H1 (cell line): ENCODE measurements around the gene MLLT6. TPM values are rescaled to one million over a fixed set of nuclear protein-coding genes. Genes with fewer than 3 reads are reported as not detected.

ENCODE experiments used
- microRNA-seq, 2 experiments: library from miRNA; unstranded; fragments of <30 nt; microRNA quantifications; one replicate each; pipeline versions ENCODE4 to v1.2.0, GENCODE V29; 2016 to 2020; ENCODE audit warnings: borderline microRNAs expressed in 2 of 2, borderline number of aligned reads in 2 of 2, borderline replicate concordance in 1 of 2
- polyA plus RNA-seq, 7 experiments: library from polyadenylated mRNA; depleted of rRNA in 3 of 7; stranded (reverse) in 5 of 7; unstranded in 2 of 7; fragments of >200 nt in 5 of 7; fragments of 200-250 nt in 2 of 7; gene quantifications; 1 replicate in 5 of 7; 2 replicates in 1 of 7; 4 replicates in 1 of 7; pipeline versions ENCODE4 v1.2.1 to v1.2.3, GENCODE V29; 2011 to 2013; ENCODE audit warnings: missing spikeins in 2 of 7, mixed read lengths in 2 of 7
- small RNA-seq: library from polyadenylated mRNA; stranded (forward); fragments of <200 nt; extraction: miRNeasy Mini kit (QIAGEN cat#:217004); gene quantifications from one replicate; pipeline ENCODE3, GENCODE V24; 2013; ENCODE audit not compliant: insufficient read depth
- total RNA-seq: library from RNA; stranded (reverse); fragmentation: NEBNext Ultra II Directional; extraction: Animal tissue kit (Norgen Biotek cat#: 25700); gene quantifications from 2 replicates; pipeline ENCODE4 v1.2.1, GENCODE V29; 2021

Gene MLLT6
- total and polyA plus RNA-seq, 2 of the 8 experiments (the other 6 are each of a cell fraction or from before 2014, with no cell fraction given) = 6.5 to 8.0 TPM

Small RNA genes within 50 kb of the gene (microRNA-seq; reads per million reads assigned to microRNA genes)
- gene MIR4726 (0 to 0.23 reads per million in 2 experiments), gene MIR4734 (0 to 0.23 reads per million in 2 experiments)

Small RNA genes within 50 kb of the gene (small RNA-seq; reads per million reads assigned to genes)
- gene MIR4726 = not detected
- not detected for gene MIR4734
- 439 reads per million, percentile 99 among the genes with 10 or more reads in this experiment for gene RNA5SP440
- gene RNU6-866P = not detected

Other genes starting within 250 kb of the MLLT6 start
- gene SRCIN1, start 99.3 kb upstream of the MLLT6 start, total RNA-seq = 3.8 and 4.1 TPM in 2 replicates
- gene SRCIN1, start 99.3 kb upstream of the MLLT6 start, polyA plus RNA-seq (2011; rRNA removed) = 2.8 and 4.2 TPM in 2 replicates
- 3.3 and 4.0 TPM in 2 replicates for gene EPOP, start 30.3 kb upstream of the MLLT6 start, total RNA-seq
- gene EPOP, start 30.3 kb upstream of the MLLT6 start, polyA plus RNA-seq (2011; rRNA removed) = 1.5 and 2.1 TPM in 2 replicates
- gene CISD3, start 25.1 kb downstream of the MLLT6 start, total RNA-seq = 11.1 and 11.6 TPM in 2 replicates
- gene CISD3, start 25.1 kb downstream of the MLLT6 start, polyA plus RNA-seq (2011; rRNA removed) = 8.4 and 9.4 TPM in 2 replicates
- 86.1 and 93.3 TPM in 2 replicates for gene PCGF2, start 43.1 kb downstream of the MLLT6 start, total RNA-seq
- 42.1 and 81.4 TPM in 2 replicates for gene PCGF2, start 43.1 kb downstream of the MLLT6 start, polyA plus RNA-seq (2011; rRNA removed)
- gene PSMB3, start 47.5 kb downstream of the MLLT6 start, total RNA-seq = 291 and 301 TPM in 2 replicates
- 866 and 914 TPM in 2 replicates for gene PSMB3, start 47.5 kb downstream of the MLLT6 start, polyA plus RNA-seq (2011; rRNA removed)
- 57.7 and 57.8 TPM in 2 replicates for gene PIP4K2B, start 94.3 kb downstream of the MLLT6 start, total RNA-seq
- gene PIP4K2B, start 94.3 kb downstream of the MLLT6 start, polyA plus RNA-seq (2011; rRNA removed) = 21.5 and 24.8 TPM in 2 replicates
- gene CWC25, start 120.0 kb downstream of the MLLT6 start, total RNA-seq = 13.1 and 15.8 TPM in 2 replicates
- gene CWC25, start 120.0 kb downstream of the MLLT6 start, polyA plus RNA-seq (2011; rRNA removed) = 9.2 and 11.1 TPM in 2 replicates
- 2,091 and 2,148 TPM in 2 replicates for gene RPL23, start 148.4 kb downstream of the MLLT6 start, total RNA-seq
- gene RPL23, start 148.4 kb downstream of the MLLT6 start, polyA plus RNA-seq (2011; rRNA removed) = 1,486 and 2,502 TPM in 2 replicates
- gene LASP1, start 164.8 kb downstream of the MLLT6 start, total RNA-seq = 170 and 180 TPM in 2 replicates
- gene LASP1, start 164.8 kb downstream of the MLLT6 start, polyA plus RNA-seq (2011; rRNA removed) = 114 and 182 TPM in 2 replicates